Gastroesophageal sphincter (tissue), 3 donors: ENCODE measurements around the gene NUMA1.

Source experiments
- CTCF ChIP-seq, 4 experiments: fragments of 200-600 bp in 2 of 4; fragments of 450-650 bp in 2 of 4; sonication (generic) in 1 of 4; IDR thresholded peaks; one replicate each; pipeline ENCODE4 v1.5.1; 2017 to 2019; ENCODE audit warnings: antibody characterized with exemption in 4 of 4, mild to moderate bottlenecking in 2 of 4, moderate library complexity in 2 of 4
- EP300 ChIP-seq: sonication (generic); formaldehyde crosslinking; IDR thresholded peaks from one replicate; pipeline ENCODE4 v1.6.1; 2017; ENCODE audit warnings: antibody characterized with exemption, mild to moderate bottlenecking
- POLR2AphosphoS5 ChIP-seq: sonication (generic); formaldehyde crosslinking; IDR thresholded peaks from one replicate; pipeline ENCODE4 v1.6.1; 2017; ENCODE audit warnings: antibody characterized with exemption

- TF ChIP-seq CTCF (IDR thresholded peaks at IDR 0.05) = no peak
- TF ChIP-seq POLR2AphosphoS5 = no peak
- TF ChIP-seq EP300 = no peak
These were observed 18.5 kb downstream of the NUMA1 start for GRCh38 chr11:72061739-72062396.
